Measurements from ENCODE around the gene HDDC3.
"Not testable (repeated sequence)": the region's sequence is repeated elsewhere in the genome, so short reads cannot be mapped to it uniquely, and the experiment has no call there.

The HDDC3 gene

DNA sequence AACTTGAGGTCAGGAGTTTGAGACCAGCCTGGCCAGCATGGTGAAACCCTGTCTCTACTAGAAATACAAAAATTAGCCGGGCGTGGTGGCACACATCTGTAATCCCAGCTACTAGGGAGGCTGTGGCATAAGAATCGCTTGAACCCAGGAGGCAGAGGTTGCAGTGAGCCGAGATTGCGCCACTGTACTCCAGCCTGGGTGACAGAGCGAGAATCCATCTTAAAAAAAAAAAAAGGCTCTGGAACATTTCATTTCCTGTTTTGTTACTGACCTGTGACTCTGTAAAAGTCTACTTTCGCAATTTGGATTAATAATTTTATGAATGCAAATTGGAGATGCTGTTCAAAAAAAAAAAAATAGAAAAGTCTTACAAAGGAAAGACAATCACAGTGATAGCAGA is 4.2 kb downstream of the HDDC3 start:
- WGBS = 96% methylated on average over 7 of the region's 7 CpGs
- H3K9me3 ChIP-seq (ENCODE audit: insufficient read depth, low read depth, low read length); H3K27me3 ChIP-seq (ENCODE audit: insufficient read depth, low read length); H3K36me3 ChIP-seq (ENCODE audit: insufficient read depth, low read length); H3K9ac ChIP-seq (ENCODE audit: low read depth, low read length); H3K4me1 ChIP-seq (ENCODE audit: insufficient read depth, low read length); H3K27ac ChIP-seq (ENCODE audit: low read depth, low read length); H3K4me3 ChIP-seq (ENCODE audit: low read length): not testable (repeated sequence)

DNA sequence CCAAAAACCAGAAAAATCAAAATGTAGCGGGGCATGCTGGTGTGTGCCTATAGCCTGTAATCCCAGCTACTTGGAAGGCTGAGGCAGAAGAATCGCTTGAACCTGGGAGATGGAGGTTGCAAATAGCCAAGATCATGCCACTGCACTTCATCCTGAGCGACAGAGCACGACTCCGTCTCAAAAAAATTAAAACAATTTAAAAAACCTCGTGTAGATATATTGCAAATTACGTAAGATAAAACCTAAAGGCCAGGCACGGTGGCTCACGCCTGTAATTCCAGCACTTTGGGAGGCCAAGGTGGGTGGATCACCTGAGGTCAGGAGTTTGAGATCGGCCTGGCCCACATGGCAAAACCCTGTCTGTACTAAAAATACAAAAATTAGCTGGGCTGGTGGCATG is 5.6 kb downstream of the HDDC3 start:
- not testable (repeated sequence) for H3K9ac ChIP-seq (ENCODE audit: low read depth, low read length); H3K4me1 ChIP-seq (ENCODE audit: insufficient read depth, low read length); H3K9me3 ChIP-seq (ENCODE audit: insufficient read depth, low read depth, low read length); H3K27ac ChIP-seq (ENCODE audit: low read depth, low read length); H3K27me3 ChIP-seq (ENCODE audit: insufficient read depth, low read length); H3K4me3 ChIP-seq (ENCODE audit: low read length); H3K36me3 ChIP-seq (ENCODE audit: insufficient read depth, low read length)
- 96% methylated on average over 10 of the region's 10 CpGs for WGBS

GRCh38 chr15:90924375-90924774 is 8.0 kb downstream of the HDDC3 start:
- Histone ChIP-seq H3K36me3 (ENCODE audit: insufficient read depth, low read length) (peaks cover 13% of the 10 kb centered on the region; the same call in 1 of the 2 replicates), H3K9me3 (ENCODE audit: insufficient read depth, low read depth, low read length) (no peaks in the 10 kb centered on the region), H3K4me3 (ENCODE audit: low read length) (no peak overlapping the region), H3K27me3 (ENCODE audit: insufficient read depth, low read length) (no peaks in the 10 kb centered on the region), H3K9ac (ENCODE audit: low read depth, low read length) (no peak overlapping the region), H3K27ac (ENCODE audit: low read depth, low read length) (no peak overlapping the region), H3K4me1 (ENCODE audit: insufficient read depth, low read length) (peaks cover 2% of the 10 kb centered on the region; the same call in 1 of the 2 replicates)
- WGBS = 89% methylated on average over 4 of the region's 5 CpGs

GRCh38 chr15:90922712-90923322 is 9.5 kb downstream of the HDDC3 start:
- H3K36me3 ChIP-seq (ENCODE audit: insufficient read depth, low read length) = peaks cover 16% of the 10 kb centered on the region; the same call in 1 of the 2 replicates
- 92% methylated on average over 7 of the region's 7 CpGs for WGBS
- not testable (repeated sequence) for H3K9me3 ChIP-seq (ENCODE audit: insufficient read depth, low read depth, low read length); H3K9ac ChIP-seq (ENCODE audit: low read depth, low read length); H3K4me1 ChIP-seq (ENCODE audit: insufficient read depth, low read length); H3K27me3 ChIP-seq (ENCODE audit: insufficient read depth, low read length); H3K27ac ChIP-seq (ENCODE audit: low read depth, low read length); H3K4me3 ChIP-seq (ENCODE audit: low read length)

- Histone ChIP-seq H3K4me3 (ENCODE audit: low read length) (no peak overlapping the region), H3K27me3 (ENCODE audit: insufficient read depth, low read length) (no peaks in the 10 kb centered on the region), H3K36me3 (ENCODE audit: insufficient read depth, low read length) (peaks cover 16% of the 10 kb centered on the region; the same call in 1 of the 2 replicates), H3K9ac (ENCODE audit: low read depth, low read length) (no peak overlapping the region), H3K9me3 (ENCODE audit: insufficient read depth, low read depth, low read length) (no peaks in the 10 kb centered on the region), H3K4me1 (ENCODE audit: insufficient read depth, low read length) (peaks cover 2% of the 10 kb centered on the region; the same call in 1 of the 2 replicates), H3K27ac (ENCODE audit: low read depth, low read length) (no peak overlapping the region)
- 96% methylated on average over 4 of the region's 4 CpGs for WGBS
These were observed 10.5 kb downstream of the HDDC3 start for GRCh38 chr15:90921887-90922286.

GRCh38 chr15:90918835-90919234 is 13.5 kb downstream of the HDDC3 start:
- Histone ChIP-seq H3K9me3 (ENCODE audit: insufficient read depth, low read depth, low read length) (no peaks in the 10 kb centered on the region), H3K4me3 (ENCODE audit: low read length) (no peak overlapping the region), H3K27me3 (ENCODE audit: insufficient read depth, low read length) (no peaks in the 10 kb centered on the region), H3K4me1 (ENCODE audit: insufficient read depth, low read length) (peaks cover 2% of the 10 kb centered on the region; the same call in 1 of the 2 replicates), H3K27ac (ENCODE audit: low read depth, low read length) (no peak overlapping the region), H3K9ac (ENCODE audit: low read depth, low read length) (no peak overlapping the region), H3K36me3 (ENCODE audit: insufficient read depth, low read length) (peaks cover 16% of the 10 kb centered on the region; the same call in 1 of the 2 replicates)
- 92% methylated on average over 6 of the region's 6 CpGs for WGBS

GRCh38 chr15:90918034-90918788 is 14.1 kb downstream of the HDDC3 start:
- H3K36me3 ChIP-seq (ENCODE audit: insufficient read depth, low read length) = peaks cover 17% of the 10 kb centered on the region; the same call in 1 of the 2 replicates
- H3K4me1 ChIP-seq (ENCODE audit: insufficient read depth, low read length) = peaks cover 2% of the 10 kb centered on the region; the same call in 1 of the 2 replicates
- WGBS = 95% methylated on average over 23 of the region's 23 CpGs

DNA sequence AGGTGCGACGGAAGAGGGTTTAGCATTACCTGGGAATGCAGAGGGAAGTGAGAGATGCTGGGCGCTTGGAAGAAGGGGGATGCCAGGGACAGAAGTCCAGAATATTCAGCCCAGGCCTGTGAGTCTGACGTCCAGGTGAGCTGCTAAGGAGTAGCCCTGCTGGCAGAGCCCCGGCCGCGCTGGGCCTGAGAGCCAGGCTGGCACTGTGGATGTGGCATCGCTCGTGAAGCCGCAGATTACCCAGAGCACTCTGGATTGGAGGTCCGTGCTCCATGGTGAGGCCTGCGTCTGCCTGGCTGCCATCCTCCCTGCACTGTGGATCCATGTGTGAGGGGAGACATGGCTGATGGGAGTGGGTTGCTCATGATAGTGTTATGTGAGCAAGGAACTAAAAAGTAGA is 14.8 kb downstream of the HDDC3 start:
- Histone ChIP-seq H3K9ac (ENCODE audit: low read depth, low read length) (no peak overlapping the region), H3K27ac (ENCODE audit: low read depth, low read length) (no peak overlapping the region), H3K36me3 (ENCODE audit: insufficient read depth, low read length) (peaks cover 22% of the 10 kb centered on the region), H3K9me3 (ENCODE audit: insufficient read depth, low read depth, low read length) (no peaks in the 10 kb centered on the region), H3K4me1 (ENCODE audit: insufficient read depth, low read length) (no peaks in the 10 kb centered on the region), H3K27me3 (ENCODE audit: insufficient read depth, low read length) (no peaks in the 10 kb centered on the region), H3K4me3 (ENCODE audit: low read length) (no peak overlapping the region)
- WGBS = 96% methylated on average over 12 of the region's 12 CpGs

More at GRCh38 chr15:90918034-90918788, 14.1 kb downstream of the HDDC3 start:
- Histone ChIP-seq H3K9ac (ENCODE audit: low read depth, low read length) (no peak overlapping the region), H3K9me3 (ENCODE audit: insufficient read depth, low read depth, low read length) (no peaks in the 10 kb centered on the region), H3K4me3 (ENCODE audit: low read length) (no peak overlapping the region), H3K27me3 (ENCODE audit: insufficient read depth, low read length) (no peaks in the 10 kb centered on the region), H3K27ac (ENCODE audit: low read depth, low read length) (no peak overlapping the region)

DNA sequence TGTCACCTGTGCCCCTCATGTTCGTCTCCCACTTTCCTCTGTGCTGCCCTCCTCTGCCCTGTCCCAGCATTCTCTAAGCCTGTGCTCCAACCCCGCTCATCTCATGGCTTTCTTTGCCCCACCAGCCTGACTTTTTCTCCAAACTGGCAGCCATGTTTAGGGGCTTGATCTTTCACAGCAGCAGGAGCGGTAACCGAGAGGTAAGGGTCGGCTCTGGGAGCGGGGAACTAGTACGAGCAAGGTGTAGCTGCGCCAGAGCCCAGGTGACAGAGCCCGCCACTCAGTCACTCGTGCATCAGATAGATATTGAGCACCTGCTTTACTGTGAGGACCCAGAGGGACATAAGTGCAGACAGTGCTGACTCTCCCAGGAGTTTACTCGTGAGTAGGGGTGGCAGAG is 15.9 kb downstream of the HDDC3 start:
- H3K27me3 ChIP-seq (ENCODE audit: insufficient read depth, low read length) = no peaks in the 10 kb centered on the region
- peaks cover 28% of the 10 kb centered on the region for H3K36me3 ChIP-seq (ENCODE audit: insufficient read depth, low read length)
- H3K9me3 ChIP-seq (ENCODE audit: insufficient read depth, low read depth, low read length) = no peaks in the 10 kb centered on the region
- WGBS = 94% methylated on average over 11 of the region's 11 CpGs
- H3K4me1 ChIP-seq (ENCODE audit: insufficient read depth, low read length) = no peaks in the 10 kb centered on the region
- no peak overlapping the region for H3K27ac ChIP-seq (ENCODE audit: low read depth, low read length)
- H3K4me3 ChIP-seq (ENCODE audit: low read length) = no peak overlapping the region
- no peak overlapping the region for H3K9ac ChIP-seq (ENCODE audit: low read depth, low read length)

DNA sequence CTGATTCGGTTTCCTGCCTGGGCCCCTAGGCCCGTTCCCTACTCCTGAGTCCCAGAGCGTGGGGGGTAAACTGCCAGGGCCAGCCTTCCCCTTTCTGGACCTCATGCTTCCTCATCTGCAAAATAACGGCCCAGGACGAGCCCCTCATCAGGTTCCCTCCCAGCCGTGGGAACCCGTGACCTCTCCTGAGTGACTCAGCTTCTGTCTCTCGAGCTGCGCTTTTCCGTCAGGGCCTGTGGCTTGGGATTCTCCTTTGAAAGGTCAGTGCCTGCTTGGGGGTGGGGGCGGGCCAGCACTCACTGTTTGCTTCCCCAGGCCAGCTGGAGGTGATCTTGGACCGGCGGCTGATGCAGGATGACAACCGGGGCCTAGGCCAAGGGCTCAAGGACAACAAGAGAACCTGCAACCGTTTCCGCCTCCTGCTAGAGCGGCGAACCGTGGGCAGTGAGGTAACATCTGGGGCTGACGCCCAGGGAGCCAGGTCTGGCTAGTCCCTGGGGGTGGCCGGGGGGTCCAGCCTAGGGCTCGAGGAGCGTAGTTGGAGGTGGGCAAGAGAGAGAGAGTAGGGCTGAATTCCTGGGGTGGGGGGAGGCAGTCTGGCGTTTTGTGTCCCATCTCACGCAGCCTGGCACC is 16.4 kb downstream of the HDDC3 start:
- Histone ChIP-seq H3K27me3 (ENCODE audit: insufficient read depth, low read length) (no peaks in the 10 kb centered on the region), H3K36me3 (ENCODE audit: insufficient read depth, low read length) (peaks cover 27% of the 10 kb centered on the region), H3K9me3 (ENCODE audit: insufficient read depth, low read depth, low read length) (no peaks in the 10 kb centered on the region), H3K4me1 (ENCODE audit: insufficient read depth, low read length) (no peaks in the 10 kb centered on the region), H3K4me3 (ENCODE audit: low read length) (no peak overlapping the region), H3K9ac (ENCODE audit: low read depth, low read length) (no peak overlapping the region), H3K27ac (ENCODE audit: low read depth, low read length) (no peak overlapping the region)
- 80% methylated on average over 25 of the region's 25 CpGs for WGBS

- H3K27me3 ChIP-seq (ENCODE audit: insufficient read depth, low read length) = no peaks in the 10 kb centered on the region
- H3K4me3 ChIP-seq (ENCODE audit: low read length) = no peak overlapping the region
- no peaks in the 10 kb centered on the region for H3K4me1 ChIP-seq (ENCODE audit: insufficient read depth, low read length)
- H3K27ac ChIP-seq (ENCODE audit: low read depth, low read length) = no peak overlapping the region
- 92% methylated on average over 7 of the region's 7 CpGs for WGBS
- peaks cover 26% of the 10 kb centered on the region for H3K36me3 ChIP-seq (ENCODE audit: insufficient read depth, low read length)
- no peak overlapping the region for H3K9ac ChIP-seq (ENCODE audit: low read depth, low read length)
- H3K9me3 ChIP-seq (ENCODE audit: insufficient read depth, low read depth, low read length) = no peaks in the 10 kb centered on the region
These were observed 17.0 kb downstream of the HDDC3 start for GRCh38 chr15:90915216-90915807.

Measured in HUES64 (cell line).